HepG2 (cell line): Measurements from ENCODE around the gene ETF1. TPM values are rescaled to one million over a fixed set of nuclear protein-coding genes. Genes with fewer than 3 reads are reported as not detected.
A peak's percentile ranks its signal among the peaks of the same experiment; 100 is the strongest.

Experiments used
- ARNTL ChIP-seq: sonication (generic); formaldehyde crosslinking; IDR thresholded peaks from 2 replicates; pipeline ENCODE4 v1.4.0; 2020; ENCODE audit warnings: mild to moderate bottlenecking, missing genetic modification reagents
- CEBPZ ChIP-seq: IDR thresholded peaks from 2 replicates; pipeline ENCODE4 v1.6.1; 2012; ENCODE audit warnings: low read length, improper control_type of control experiment
- CREB1 ChIP-seq, 2 experiments: fragments of 450-650 bp in 1 of 2; IDR thresholded peaks; 2 replicates each; pipeline ENCODE4 v1.6.1; 2016 to 2017; ENCODE audit warnings: control low read depth in 1 of 2, mild to moderate bottlenecking in 1 of 2, missing compliant biosample characterization in 1 of 2, missing genetic modification characterization in 1 of 2
- ETV6 ChIP-seq: sonication (generic); formaldehyde crosslinking; conservative IDR thresholded peaks from 2 replicates; pipeline ENCODE4 v1.4.0; 2020; ENCODE audit warnings: missing genetic modification reagents
- ISL2 ChIP-seq: sonication (generic); formaldehyde crosslinking; IDR thresholded peaks from 2 replicates; pipeline ENCODE4 v1.5.0; 2020; ENCODE audit warnings: missing genetic modification reagents
- MED8 ChIP-seq: sonication (generic); formaldehyde crosslinking; IDR thresholded peaks from 2 replicates; pipeline ENCODE4 v1.8.1; 2023; ENCODE audit warnings: mild to moderate bottlenecking, missing genetic modification reagents; ENCODE audit not compliant: insufficient replicate concordance
- MZF1 ChIP-seq: sonication (generic); formaldehyde crosslinking; IDR thresholded peaks from 2 replicates; pipeline ENCODE4 v1.8.1; 2023; ENCODE audit warnings: mild to moderate bottlenecking, missing genetic modification reagents, borderline replicate concordance
- NFATC3 ChIP-seq: sonication (generic); formaldehyde crosslinking; IDR thresholded peaks from 2 replicates; pipeline ENCODE4 v1.5.1; 2020; ENCODE audit warnings: mild to moderate bottlenecking, missing genetic modification reagents
- NFYB ChIP-seq: sonication (generic); formaldehyde crosslinking; IDR thresholded peaks from 2 replicates; pipeline ENCODE4 v1.4.0; 2020; ENCODE audit warnings: missing genetic modification reagents
- ZBTB7A ChIP-seq: sonication (generic); formaldehyde crosslinking; IDR thresholded peaks from 2 replicates; pipeline ENCODE4 v1.8.0; 2022; ENCODE audit warnings: mild to moderate bottlenecking, missing genetic modification reagents
- ZNF251 ChIP-seq: sonication (generic); formaldehyde crosslinking; IDR thresholded peaks from 2 replicates; pipeline ENCODE4 v1.9.0; 2021; ENCODE audit warnings: mild to moderate bottlenecking, missing genetic modification reagents
- ZNF574 ChIP-seq: sonication (generic); formaldehyde crosslinking; IDR thresholded peaks from 2 replicates; pipeline ENCODE4 v1.4.0; 2020; ENCODE audit warnings: missing genetic modification reagents
- ZNF646 ChIP-seq: sonication (generic); formaldehyde crosslinking; IDR thresholded peaks from 2 replicates; pipeline ENCODE4 v1.9.0; 2021; ENCODE audit warnings: mild to moderate bottlenecking, missing genetic modification reagents
- ZNF737 ChIP-seq: sonication (generic); formaldehyde crosslinking; IDR thresholded peaks from 2 replicates; pipeline ENCODE4 v1.5.0; 2020; ENCODE audit warnings: missing genetic modification reagents, mild to moderate bottlenecking, borderline replicate concordance
- ZNF746 ChIP-seq: sonication (generic); formaldehyde crosslinking; IDR thresholded peaks from 2 replicates; pipeline ENCODE4 v1.8.0; 2022; ENCODE audit warnings: mild to moderate bottlenecking, missing genetic modification reagents
- polyA plus RNA-seq, 8 experiments: library from polyadenylated mRNA; depleted of rRNA in 3 of 8; stranded (reverse) in 7 of 8; unstranded in 1 of 8; fragments of >200 nt; fragmentation: Illumina TruSeq in 4 of 8; extraction: Trizol in 4 of 8; gene quantifications; 2 replicates each; pipeline versions ENCODE4 v1.2.1 to v1.2.3, GENCODE V29; 2011 to 2016; ENCODE audit warnings: low read depth in 4 of 8, missing spikeins in 1 of 8, mixed read lengths in 1 of 8; ENCODE audit not compliant: insufficient read depth in 1 of 8
- total RNA-seq, 5 experiments: library from RNA; depleted of rRNA; stranded (reverse); fragments of >200 nt; fragmentation: Illumina TruSeq; extraction: Trizol; gene quantifications; 2 replicates each; pipeline ENCODE4 v1.2.3, GENCODE V29; 2016; ENCODE audit warnings: low read depth in 1 of 5

Gene ETF1
- total and polyA plus RNA-seq, 2 of the 13 experiments (the other 11 are each of a cell fraction or from before 2014, with no cell fraction given): 52.1 to 184 TPM

GRCh38 chr5:138542956-138543729 is at the start of gene ETF1 (continued):
- no peak for TF ChIP-seq ZNF646 (CRISPR knock-in tag)
- TF ChIP-seq ISL2 (CRISPR knock-in tag): no peak; the same call in none of the 2 replicates
- TF ChIP-seq ARNTL (CRISPR knock-in tag): 0 out of 2 replicates have a peak, but pooled peaks have one; percentile 45
- no peak for TF ChIP-seq NFATC3 (CRISPR knock-in tag)
- TF ChIP-seq CEBPZ: no peak
- peak; percentile 96 for TF ChIP-seq NFYB (CRISPR knock-in tag)
- TF ChIP-seq ZNF746 (CRISPR knock-in tag): 0 out of 2 replicates have a peak, but pooled peaks have one; percentile 56
- peak; percentile 36; the same call in 1 of the 2 replicates for TF ChIP-seq ZBTB7A
- peak; percentile 73 for TF ChIP-seq MED8 (CRISPR knock-in tag)
- no peak for TF ChIP-seq ZNF737 (CRISPR knock-in tag)
- peak; percentile 99 for TF ChIP-seq ZNF574 (CRISPR knock-in tag)
- TF ChIP-seq CREB1 (IDR thresholded peaks at IDR 0.05): peak; percentile 97
- peak; percentile 99 for TF ChIP-seq CREB1 (CRISPR knock-in tag; IDR thresholded peaks at IDR 0.05)
- no peak for TF ChIP-seq ETV6 (CRISPR knock-in tag)
- TF ChIP-seq ZNF251 (CRISPR knock-in tag): no peak
- TF ChIP-seq MZF1 (CRISPR knock-in tag): 0 out of 2 replicates have a peak, but pooled peaks have one; percentile 67
